CD14-positive monocyte (primary cell): ENCODE measurements around the gene NTM. TPM values are rescaled to one million over a fixed set of nuclear protein-coding genes. Genes with fewer than 3 reads are reported as not detected.
A peak's percentile ranks its signal among the peaks of the same experiment; 100 is the strongest.

Experiments
- DNase-seq, 3 donors: peaks; one replicate each; pipeline ENCODE4 v3.0.0-alpha.2; 2011 to 2022
- H2AFZ ChIP-seq: 2 replicates; pipeline ENCODE4 v1.6.0; 2012; ENCODE audit warnings: mild to moderate bottlenecking, low read depth, low read length, inconsistent platforms; ENCODE audit not compliant: insufficient read depth, poor library complexity, severe bottlenecking
- H3K27ac ChIP-seq, 2 donors: 1 replicate in 1 of 2; 2 replicates in 1 of 2; pipeline ENCODE4 v1.5.1; 2012 to 2013; ENCODE audit warnings: low read length in 2 of 2, control low read depth in 1 of 2, inconsistent platforms in 1 of 2, low read depth in 1 of 2, mild to moderate bottlenecking in 1 of 2
- H3K27me3 ChIP-seq, 2 donors: one replicate each; pipeline versions ENCODE4 v1.6.0 to v1.6.1; 2011 to 2013; ENCODE audit warnings: low read length in 2 of 2; ENCODE audit not compliant: control insufficient read depth in 2 of 2, insufficient read depth in 2 of 2
- H3K36me3 ChIP-seq, 2 donors: replicated peaks in 1 of 2; 1 replicate in 1 of 2; 2 replicates in 1 of 2; pipeline versions ENCODE4 v1.5.1 to v1.6.1; 2012 to 2013; ENCODE audit warnings: low read length in 2 of 2, control low read depth in 1 of 2, inconsistent platforms in 1 of 2, mild to moderate bottlenecking in 1 of 2; ENCODE audit not compliant: insufficient read depth in 2 of 2, control insufficient read depth in 1 of 2
- H3K4me1 ChIP-seq, 2 donors: 1 replicate in 1 of 2; 2 replicates in 1 of 2; pipeline versions ENCODE4 v1.5.1 to v1.6.1; 2012 to 2013; ENCODE audit warnings: low read length in 2 of 2, control low read depth in 1 of 2, inconsistent platforms in 1 of 2, mild to moderate bottlenecking in 1 of 2, moderate library complexity in 1 of 2; ENCODE audit not compliant: insufficient read depth in 2 of 2, control insufficient read depth in 1 of 2
- H3K4me2 ChIP-seq: replicated peaks from 2 replicates; pipeline ENCODE3; 2012; ENCODE audit warnings: low read length, moderate library complexity, mild to moderate bottlenecking; ENCODE audit not compliant: poor library complexity, severe bottlenecking; ENCODE audit errors: extremely low read depth
- H3K4me3 ChIP-seq, 3 experiments: fragments of 200-600 bp in 1 of 3; sonication (generic) in 1 of 3; replicated peaks in 1 of 3; 1 replicate in 2 of 3; 2 replicates in 1 of 3; pipeline ENCODE4 v1.5.1; 2011 to 2013; ENCODE audit warnings: low read length in 3 of 3, mild to moderate bottlenecking in 3 of 3, control low read depth in 2 of 3, low read depth in 2 of 3, inconsistent platforms in 1 of 3, moderate library complexity in 1 of 3
- H3K79me2 ChIP-seq: 2 replicates; pipeline ENCODE4 v1.6.0; 2012; ENCODE audit warnings: mild to moderate bottlenecking, control low read depth, inconsistent platforms, low read length, moderate library complexity; ENCODE audit not compliant: insufficient read depth
- H3K9ac ChIP-seq: 2 replicates; pipeline ENCODE4 v1.6.0; 2017; ENCODE audit warnings: low read length, mild to moderate bottlenecking; ENCODE audit not compliant: insufficient read depth, poor library complexity, severe bottlenecking
- H3K9me3 ChIP-seq, 2 donors: replicated peaks in 1 of 2; 1 replicate in 1 of 2; 2 replicates in 1 of 2; pipeline versions ENCODE4 v1.5.1 to v1.6.1; 2012 to 2013; ENCODE audit warnings: low read length in 2 of 2, control low read depth in 1 of 2; ENCODE audit not compliant: control insufficient read depth in 1 of 2, insufficient read depth in 1 of 2
- H4K20me1 ChIP-seq: 2 replicates; pipeline ENCODE4 v1.6.0; 2012; ENCODE audit warnings: mild to moderate bottlenecking, low read length, control low read depth, moderate library complexity; ENCODE audit not compliant: insufficient read depth
- H3K27ac Mint-ChIP-seq, 7 donors: one replicate each; pipeline ENCODE4 v1.8.0; 2020; ENCODE audit warnings: mild to moderate bottlenecking in 7 of 7, mixed read lengths in 7 of 7, moderate library complexity in 6 of 7, inconsistent platforms in 2 of 7
- H3K27me3 Mint-ChIP-seq, 3 donors: one replicate each; pipeline ENCODE4 v1.8.0; 2021 to 2022; ENCODE audit warnings: low read depth in 3 of 3, mild to moderate bottlenecking in 3 of 3, mixed read lengths in 3 of 3, moderate library complexity in 3 of 3, inconsistent platforms in 1 of 3
- H3K36me3 Mint-ChIP-seq, 2 donors: one replicate each; pipeline ENCODE4 v1.8.0; 2020; ENCODE audit warnings: mixed read lengths in 2 of 2, inconsistent platforms in 1 of 2, mild to moderate bottlenecking in 1 of 2
- H3K4me1 Mint-ChIP-seq: one replicate; pipeline ENCODE4 v1.8.0; 2020; ENCODE audit warnings: mild to moderate bottlenecking, mixed read lengths
- H3K4me3 Mint-ChIP-seq, 2 donors: one replicate each; pipeline ENCODE4 v1.8.0; 2020; ENCODE audit warnings: mild to moderate bottlenecking in 2 of 2, mixed read lengths in 2 of 2, moderate library complexity in 1 of 2
- H3K9me3 Mint-ChIP-seq, 7 donors: one replicate each; pipeline ENCODE4 v1.8.0; 2020 to 2022; ENCODE audit warnings: mixed read lengths in 7 of 7, mild to moderate bottlenecking in 6 of 7, moderate library complexity in 6 of 7, inconsistent platforms in 2 of 7
- WGBS: methylation state at CpG from one replicate; pipeline ENCODE4 v1.1.5; 2013; ENCODE audit warnings: missing lambda C conversion rate; ENCODE audit not compliant: insufficient coverage; 5-methylcytosine and 5-hydroxymethylcytosine counted together
- intact Hi-C, 2 donors: fragments of 100-400 bp; cut with micrococcal nuclease; formaldehyde crosslinking; loops; one replicate each; pipeline versions ENCODE4 v1.15.0 to v1.15.1; 2023
- polyA plus RNA-seq, 3 donors: library from polyadenylated mRNA; depleted of rRNA in 1 of 3; unstranded in 2 of 3; stranded (reverse) in 1 of 3; fragments of 300-500 nt in 2 of 3; fragments of >200 nt in 1 of 3; fragmentation: Illumina TruSeq in 2 of 3; gene quantifications; 1 replicate in 2 of 3; 2 replicates in 1 of 3; pipeline ENCODE4 v1.2.3, GENCODE V29; 2012 to 2021
- TF ChIP-seq, protein P1 (sequence below): fragments of 200-600 bp; IDR thresholded peaks from one replicate; pipeline ENCODE4 v1.8.0; 2022; ENCODE audit warnings: antibody characterized with exemption, mild to moderate bottlenecking

NTM gene
- polyA plus RNA-seq, 3 donors = not detected

DNA sequence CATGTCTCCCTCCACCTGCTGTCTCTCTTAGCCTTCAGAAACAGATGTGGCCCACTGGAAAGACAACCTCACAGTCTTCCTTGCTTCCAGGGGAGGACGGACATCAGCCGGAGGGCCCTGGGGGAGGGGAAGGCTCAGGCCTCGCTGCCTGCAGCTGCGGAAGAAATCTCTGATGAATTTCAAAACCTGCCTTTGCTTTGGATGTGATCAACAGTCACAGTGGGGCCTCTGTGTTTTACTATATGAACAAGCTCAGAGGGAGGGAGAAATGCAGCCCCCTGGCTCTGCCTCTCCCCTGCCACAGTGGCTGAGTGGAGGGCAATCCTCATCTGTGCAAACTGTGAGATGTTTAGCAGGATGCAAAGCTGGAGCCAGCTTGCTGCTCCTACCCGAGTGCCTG lies 282.8 kb downstream of the NTM start:
- Histone ChIP-seq H3K36me3 (no peaks in the 10 kb centered on the region), H3K27me3 (peaks cover 0 to 7% of the 10 kb centered on the region in 2 donors), H3K9ac (no peak overlapping the region), H3K79me2 (no peaks in the 10 kb centered on the region), H3K4me3 (no peak overlapping the region), H2AFZ (no peak overlapping the region), H3K27ac (no peak overlapping the region), H3K4me2 (no peak overlapping the region), H4K20me1 (no peaks in the 10 kb centered on the region), H3K4me1 (no peaks in the 10 kb centered on the region), H3K9me3 (no peaks in the 10 kb centered on the region)
- H3K4me1 Mint-ChIP-seq = peaks cover 1% of the 10 kb centered on the region
- no peak overlapping the region for H3K27ac Mint-ChIP-seq
- H3K27me3 Mint-ChIP-seq = peaks cover 3 to 13% (median 5%) of the 10 kb centered on the region in 3 donors
- H3K36me3 Mint-ChIP-seq = no peaks in the 10 kb centered on the region
- peaks cover 0 to 2% (median 0%) of the 10 kb centered on the region in 7 donors for H3K9me3 Mint-ChIP-seq
- intact Hi-C loops = no loop called here
- no peak for DNase-seq
- TF ChIP-seq, protein P1, sequence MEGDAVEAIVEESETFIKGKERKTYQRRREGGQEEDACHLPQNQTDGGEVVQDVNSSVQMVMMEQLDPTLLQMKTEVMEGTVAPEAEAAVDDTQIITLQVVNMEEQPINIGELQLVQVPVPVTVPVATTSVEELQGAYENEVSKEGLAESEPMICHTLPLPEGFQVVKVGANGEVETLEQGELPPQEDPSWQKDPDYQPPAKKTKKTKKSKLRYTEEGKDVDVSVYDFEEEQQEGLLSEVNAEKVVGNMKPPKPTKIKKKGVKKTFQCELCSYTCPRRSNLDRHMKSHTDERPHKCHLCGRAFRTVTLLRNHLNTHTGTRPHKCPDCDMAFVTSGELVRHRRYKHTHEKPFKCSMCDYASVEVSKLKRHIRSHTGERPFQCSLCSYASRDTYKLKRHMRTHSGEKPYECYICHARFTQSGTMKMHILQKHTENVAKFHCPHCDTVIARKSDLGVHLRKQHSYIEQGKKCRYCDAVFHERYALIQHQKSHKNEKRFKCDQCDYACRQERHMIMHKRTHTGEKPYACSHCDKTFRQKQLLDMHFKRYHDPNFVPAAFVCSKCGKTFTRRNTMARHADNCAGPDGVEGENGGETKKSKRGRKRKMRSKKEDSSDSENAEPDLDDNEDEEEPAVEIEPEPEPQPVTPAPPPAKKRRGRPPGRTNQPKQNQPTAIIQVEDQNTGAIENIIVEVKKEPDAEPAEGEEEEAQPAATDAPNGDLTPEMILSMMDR = no peak
- H3K4me3 Mint-ChIP-seq = no peak overlapping the region
- 90% methylated on average over 2 of the region's 5 CpGs for WGBS

DNA sequence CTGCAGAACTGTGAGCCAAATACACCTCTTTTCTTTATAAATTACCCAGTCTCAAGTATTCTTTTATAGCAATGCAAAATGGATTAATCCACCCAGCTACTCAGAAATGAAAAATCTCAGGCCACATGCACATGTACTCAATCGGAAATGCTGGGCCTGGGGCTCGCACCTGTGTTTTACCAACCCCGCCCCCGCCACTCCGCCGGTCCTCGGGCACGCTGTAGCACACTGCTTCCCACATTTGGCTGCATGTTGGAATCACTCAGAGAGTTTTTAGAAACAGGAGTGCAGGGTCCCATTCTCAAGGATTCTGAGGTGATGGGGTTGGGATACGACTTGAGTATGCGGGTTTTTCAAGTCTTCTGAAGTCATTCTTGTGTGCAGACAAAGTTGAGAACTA lies 284.4 kb downstream of the NTM start:
- H4K20me1 ChIP-seq = no peaks in the 10 kb centered on the region
- Mint-ChIP-seq H3K27ac (peak overlapping the region in 1 of 7 donors; percentile 57), H3K27me3 (peaks cover 5 to 18% (median 10%) of the 10 kb centered on the region in 3 donors), H3K36me3 (no peaks in the 10 kb centered on the region), H3K4me1 (peaks cover 7% of the 10 kb centered on the region), H3K9me3 (peaks cover 0 to 2% (median 0%) of the 10 kb centered on the region in 7 donors), H3K4me3 (no peak overlapping the region)
- intact Hi-C loops = no loop called here
- H3K4me2 ChIP-seq = no peak overlapping the region
- H3K79me2 ChIP-seq = no peaks in the 10 kb centered on the region
- no peaks in the 10 kb centered on the region for H3K9me3 ChIP-seq
- TF ChIP-seq, protein P1 = no peak
- H3K9ac ChIP-seq = no peak overlapping the region
- no peak overlapping the region for H2AFZ ChIP-seq
- DNase-seq = no peak
- H3K27ac ChIP-seq = no peak overlapping the region
- H3K4me1 ChIP-seq = no peaks in the 10 kb centered on the region
- no peaks in the 10 kb centered on the region for H3K36me3 ChIP-seq
- H3K27me3 ChIP-seq = peaks cover 0 to 7% of the 10 kb centered on the region in 2 donors
- no peak overlapping the region for H3K4me3 ChIP-seq
- 89% methylated on average over 10 of the region's 10 CpGs for WGBS
